Retinal pigment epithelial cell (primary cell): ENCODE measurements around the gene RNF26.

Experiments used
- DNase-seq: peaks from one replicate; pipeline ENCODE4 v3.0.0-alpha.2; 2010; ENCODE audit warnings: low read depth
- H3K4me3 ChIP-seq: 2 replicates; pipeline ENCODE4 v1.5.1; 2011; ENCODE audit warnings: mild to moderate bottlenecking, low read length, control low read depth, moderate library complexity
- TF ChIP-seq, protein P1 (sequence below): conservative IDR thresholded peaks from 2 replicates; pipeline ENCODE4 v1.5.1; 2011; ENCODE audit warnings: low read depth, low read length, control low read depth, inconsistent platforms

The RNF26 gene

DNA sequence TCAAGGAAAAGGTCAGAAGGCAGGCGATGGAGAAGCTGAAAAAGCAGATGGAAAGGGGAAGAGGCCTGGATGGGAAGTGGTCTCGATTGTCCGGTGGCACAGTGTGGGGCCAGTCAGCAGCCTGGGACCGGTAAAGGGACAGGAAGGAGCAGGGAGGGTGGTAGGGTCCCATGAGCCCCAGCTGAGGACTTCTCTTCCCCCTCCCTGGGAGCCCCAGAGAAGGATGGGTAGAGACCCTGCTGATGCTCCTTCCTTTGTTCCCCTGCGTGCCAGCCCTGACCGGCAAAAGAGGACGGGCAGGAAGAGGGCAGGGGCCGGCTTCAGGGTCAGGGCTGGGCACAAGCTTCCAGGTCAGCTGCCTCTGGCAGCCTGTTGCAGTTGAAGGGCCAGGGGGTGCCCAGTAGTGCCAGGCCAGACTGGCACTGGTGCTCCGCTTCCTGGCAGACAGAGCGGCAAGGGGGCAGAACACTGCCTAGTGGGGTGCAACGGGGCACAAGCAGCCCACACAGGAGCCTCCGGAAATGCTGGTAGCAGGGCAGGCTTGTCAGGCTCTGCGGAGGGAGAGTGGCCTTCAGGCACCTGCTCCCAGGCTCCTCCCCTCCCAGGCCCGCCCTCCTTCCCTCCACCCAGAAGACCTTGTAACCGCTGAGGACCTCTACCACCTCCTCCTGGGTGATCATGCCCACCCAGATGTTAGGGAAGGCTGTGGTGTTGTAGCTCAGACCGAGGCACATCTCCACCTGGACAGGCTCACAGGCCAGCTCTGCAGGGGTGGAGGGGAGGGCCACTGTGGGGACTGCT lies 7.1 kb downstream of the RNF26 start:
- TF ChIP-seq, protein P1, sequence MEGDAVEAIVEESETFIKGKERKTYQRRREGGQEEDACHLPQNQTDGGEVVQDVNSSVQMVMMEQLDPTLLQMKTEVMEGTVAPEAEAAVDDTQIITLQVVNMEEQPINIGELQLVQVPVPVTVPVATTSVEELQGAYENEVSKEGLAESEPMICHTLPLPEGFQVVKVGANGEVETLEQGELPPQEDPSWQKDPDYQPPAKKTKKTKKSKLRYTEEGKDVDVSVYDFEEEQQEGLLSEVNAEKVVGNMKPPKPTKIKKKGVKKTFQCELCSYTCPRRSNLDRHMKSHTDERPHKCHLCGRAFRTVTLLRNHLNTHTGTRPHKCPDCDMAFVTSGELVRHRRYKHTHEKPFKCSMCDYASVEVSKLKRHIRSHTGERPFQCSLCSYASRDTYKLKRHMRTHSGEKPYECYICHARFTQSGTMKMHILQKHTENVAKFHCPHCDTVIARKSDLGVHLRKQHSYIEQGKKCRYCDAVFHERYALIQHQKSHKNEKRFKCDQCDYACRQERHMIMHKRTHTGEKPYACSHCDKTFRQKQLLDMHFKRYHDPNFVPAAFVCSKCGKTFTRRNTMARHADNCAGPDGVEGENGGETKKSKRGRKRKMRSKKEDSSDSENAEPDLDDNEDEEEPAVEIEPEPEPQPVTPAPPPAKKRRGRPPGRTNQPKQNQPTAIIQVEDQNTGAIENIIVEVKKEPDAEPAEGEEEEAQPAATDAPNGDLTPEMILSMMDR, result no peak
- H3K4me3 ChIP-seq, result peak overlapping the region; percentile 72
- no peak for DNase-seq

DNA sequence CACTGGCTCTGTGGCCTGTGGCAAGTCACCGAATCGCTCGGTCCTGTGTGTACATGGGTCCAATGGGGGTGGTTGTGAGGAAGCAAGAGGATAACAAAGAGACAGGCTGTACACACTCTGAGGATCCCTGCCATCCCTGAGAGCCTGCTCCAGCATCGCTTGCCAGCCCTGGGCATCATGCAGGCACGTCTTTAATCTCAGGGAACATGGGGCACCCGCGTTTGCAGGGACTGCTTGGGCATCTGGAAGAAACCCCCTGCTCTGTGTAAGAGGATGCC lies 7.6 kb downstream of the RNF26 start:
- DNase-seq, result no peak
- TF ChIP-seq, protein P1, result no peak
- H3K4me3 ChIP-seq, result no peak overlapping the region

DNA sequence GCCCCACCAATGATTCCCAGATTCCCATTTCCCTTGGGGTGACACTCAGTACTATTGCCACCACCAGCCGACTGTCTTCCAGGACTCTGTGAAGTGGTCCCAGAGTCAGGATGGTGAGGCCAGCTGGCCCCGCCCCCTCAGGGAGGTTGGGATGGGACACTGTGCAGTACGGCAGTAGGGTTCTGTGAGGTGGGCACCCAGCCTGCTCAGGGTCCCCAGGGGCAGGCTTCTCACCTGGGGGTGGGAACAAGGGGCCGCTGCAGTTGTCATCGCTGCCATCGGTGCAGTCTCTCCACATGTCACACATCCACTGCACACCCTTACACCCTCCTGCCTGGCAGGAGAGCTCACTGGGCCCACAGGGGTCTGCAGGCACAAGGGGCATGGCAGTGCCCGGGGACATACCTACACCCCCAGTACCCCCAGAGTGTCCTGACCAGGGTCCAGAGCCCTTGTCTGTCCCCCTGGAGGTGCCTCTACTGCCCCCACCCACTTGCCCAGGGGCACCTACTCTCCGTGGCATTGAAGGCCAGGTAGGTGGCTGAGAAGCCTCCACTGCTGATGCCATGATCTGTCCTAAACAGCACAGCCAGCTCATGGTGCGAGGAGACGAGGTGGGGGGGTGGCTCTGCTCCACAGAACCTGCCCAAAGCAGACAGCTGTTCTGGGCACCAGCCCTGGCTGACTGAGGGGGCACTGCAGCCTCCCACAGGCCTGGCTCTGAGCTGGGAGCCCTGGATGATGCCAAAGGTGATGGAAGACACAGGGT lies 8.2 kb downstream of the RNF26 start:
- H3K4me3 ChIP-seq, result no peak overlapping the region
- TF ChIP-seq, protein P1, result no peak
- DNase-seq, result no peak

- TF ChIP-seq, protein P1, result no peak
- H3K4me3 ChIP-seq, result no peak overlapping the region
Observed at GRCh38 chr11:119343726-119344125, 9.4 kb downstream of the RNF26 start.

GRCh38 chr11:119344291-119345010 lies 10.1 kb downstream of the RNF26 start:
- peak overlapping the region; percentile 47 for H3K4me3 ChIP-seq
- TF ChIP-seq, protein P1, result no peak
- no peak for DNase-seq

More at GRCh38 chr11:119343726-119344125, 9.4 kb downstream of the RNF26 start:
- DNase-seq, result no peak

DNA sequence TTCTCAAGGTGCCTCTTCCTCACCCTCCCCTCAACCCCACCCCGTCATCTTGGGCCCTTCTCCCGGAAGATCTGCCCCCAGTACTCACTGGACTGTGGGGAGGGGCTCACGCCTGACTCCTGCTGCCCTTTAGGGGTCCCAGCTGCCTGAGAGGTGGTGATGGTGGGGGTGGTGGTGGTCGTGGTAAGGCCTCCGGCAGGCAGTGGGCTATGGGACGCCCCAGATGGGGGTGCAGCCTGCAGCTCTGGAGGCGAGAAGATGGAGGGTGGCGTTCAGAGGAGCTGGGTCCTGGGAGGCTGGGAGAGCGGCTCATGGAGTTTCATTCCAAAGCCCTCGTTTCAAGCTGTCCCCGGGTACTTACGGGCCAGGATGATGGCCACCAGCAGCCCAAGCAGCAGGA lies 11.4 kb downstream of the RNF26 start:
- TF ChIP-seq, protein P1, result no peak
- peak overlapping the region; percentile 47 for H3K4me3 ChIP-seq
- no peak for DNase-seq
